22Rv1 (cell line): ENCODE measurements around the gene STH.

ENCODE experiments used
- CTCF ChIP-seq: fragments of 450-650 bp; IDR thresholded peaks from 2 replicates; pipeline ENCODE4 v1.5.1; 2017; ENCODE audit warnings: mild to moderate bottlenecking
- ZFX ChIP-seq: fragments of 450-650 bp; IDR thresholded peaks from 2 replicates; pipeline ENCODE4 v1.6.1; 2017; ENCODE audit warnings: antibody characterized with exemption, borderline replicate concordance

GRCh38 chr17:46027048-46027975 is 28.3 kb downstream of the STH start:
- TF ChIP-seq CTCF (no peak), ZFX (no peak)
